WTC11 (cell line): ENCODE data around the gene MAP3K3. TPM values are rescaled to one million over a fixed set of nuclear protein-coding genes. Genes with fewer than 3 reads are reported as not detected.

Experiments
- ATAC-seq: fragments of 200-7000 bp; cut with Tn5 transposase; 2 replicates; pipeline ENCODE4 v1.10.0; 2021; ENCODE audit warnings: mild to moderate bottlenecking, moderate library complexity
- CTCF ChIA-PET: fragments of 300-600 bp; sonication (Branson Sonifier 250); formaldehyde crosslinking; loops from one replicate; lab custom pipeline; 2021; ENCODE audit warnings: antibody characterized with exemption; lab: Charles Lee
- POLR2A ChIA-PET: fragments of 350-600 bp; sonication (Branson Sonifier 250); formaldehyde crosslinking; loops from one replicate; lab custom pipeline; 2021; ENCODE audit warnings: antibody characterized with exemption; lab: Charles Lee
- DNase-seq: peaks from one replicate; pipeline ENCODE4 v3.0.0; 2021; ENCODE audit warnings: low spot score
- H3K27ac Mint-ChIP-seq: 2 replicates; pipeline ENCODE4 v1.8.0; 2021; ENCODE audit warnings: mixed read lengths
- H3K27me3 Mint-ChIP-seq: 2 replicates; pipeline ENCODE4 v1.8.0; 2021; ENCODE audit warnings: low read depth, mild to moderate bottlenecking, moderate library complexity, mixed read lengths
- H3K36me3 Mint-ChIP-seq: 2 replicates; pipeline ENCODE4 v1.8.0; 2021; ENCODE audit warnings: mixed read lengths
- H3K4me1 Mint-ChIP-seq: 2 replicates; pipeline ENCODE4 v1.8.0; 2022; ENCODE audit warnings: mixed read lengths
- H3K4me3 Mint-ChIP-seq: 2 replicates; pipeline ENCODE4 v1.8.0; 2021; ENCODE audit warnings: mild to moderate bottlenecking, moderate library complexity, mixed read lengths
- H3K9me3 Mint-ChIP-seq: 2 replicates; pipeline ENCODE4 v1.8.0; 2021; ENCODE audit warnings: mixed read lengths
- ATF1 ChIP-seq: sonication (generic); formaldehyde crosslinking; IDR thresholded peaks from 2 replicates; pipeline ENCODE4 v1.8.1; 2023; ENCODE audit warnings: mild to moderate bottlenecking, moderate library complexity, missing genetic modification reagents
- EMX1 ChIP-seq: fragments of 250-450 bp; sonication (Bioruptor Pico); IDR thresholded peaks from 2 replicates; pipeline ENCODE4 v1.8.0; 2021; ENCODE audit warnings: mild to moderate bottlenecking
- FOXP1 ChIP-seq: sonication (generic); formaldehyde crosslinking; IDR thresholded peaks from 2 replicates; pipeline ENCODE4 v1.8.0; 2022; ENCODE audit warnings: missing genetic modification reagents, mild to moderate bottlenecking, moderate library complexity, borderline replicate concordance
- NFE2L1 ChIP-seq: sonication (generic); formaldehyde crosslinking; IDR thresholded peaks from 2 replicates; pipeline ENCODE4 v1.8.1; 2023; ENCODE audit warnings: missing genetic modification reagents
- NR2C2 ChIP-seq: sonication (generic); formaldehyde crosslinking; IDR thresholded peaks from 2 replicates; pipeline ENCODE4 v1.8.0; 2022; ENCODE audit warnings: mild to moderate bottlenecking, missing genetic modification reagents
- RORB ChIP-seq: fragments of 250-450 bp; sonication (Bioruptor Pico); IDR thresholded peaks from 2 replicates; pipeline ENCODE4 v1.9.0; 2021; ENCODE audit warnings: mild to moderate bottlenecking
- SOX15 ChIP-seq: fragments of 250-450 bp; sonication (Bioruptor Pico); IDR thresholded peaks from 2 replicates; pipeline ENCODE4 v1.9.0; 2021; ENCODE audit warnings: mild to moderate bottlenecking
- SP1 ChIP-seq: sonication (generic); formaldehyde crosslinking; conservative IDR thresholded peaks from 2 replicates; pipeline ENCODE4 v1.8.1; 2022; ENCODE audit warnings: missing genetic modification reagents
- TCF7 ChIP-seq: sonication (generic); formaldehyde crosslinking; IDR thresholded peaks from 2 replicates; pipeline ENCODE4 v1.8.0; 2022; ENCODE audit warnings: mild to moderate bottlenecking, low read depth, missing genetic modification reagents, moderate library complexity
- TP53 ChIP-seq: sonication (generic); formaldehyde crosslinking; IDR thresholded peaks from 2 replicates; pipeline ENCODE4 v1.8.1; 2023; ENCODE audit warnings: mild to moderate bottlenecking, missing genetic modification reagents
- ZBTB21 ChIP-seq: sonication (generic); formaldehyde crosslinking; IDR thresholded peaks from 2 replicates; pipeline ENCODE4 v1.8.1; 2023; ENCODE audit warnings: mild to moderate bottlenecking, missing genetic modification reagents, borderline replicate concordance
- ZNF263 ChIP-seq: sonication (generic); formaldehyde crosslinking; IDR thresholded peaks from 2 replicates; pipeline ENCODE4 v1.8.1; 2022; ENCODE audit warnings: low read depth, mild to moderate bottlenecking, moderate library complexity, missing genetic modification reagents
- total RNA-seq: library from RNA; stranded (reverse); gene quantifications from 3 replicates; pipeline ENCODE4 v1.2.3, GENCODE V29; 2021
- TF ChIP-seq, protein P1 (sequence below): fragments of 200-600 bp; IDR thresholded peaks from 2 replicates; pipeline ENCODE4 v1.8.0; 2022; ENCODE audit warnings: antibody characterized with exemption
- TF ChIP-seq, protein P2 (sequence below): sonication (generic); formaldehyde crosslinking; IDR thresholded peaks from 2 replicates; pipeline ENCODE4 v1.8.0; 2022; ENCODE audit warnings: mild to moderate bottlenecking, missing genetic modification reagents
- TF ChIP-seq, protein P3 (sequence below): sonication (generic); formaldehyde crosslinking; IDR thresholded peaks from 2 replicates; pipeline ENCODE4 v1.8.1; 2023; ENCODE audit warnings: mild to moderate bottlenecking, missing genetic modification reagents, moderate library complexity
- TF ChIP-seq, protein P4 (sequence below): sonication (generic); formaldehyde crosslinking; conservative IDR thresholded peaks from 2 replicates; pipeline ENCODE4 v1.8.1; 2023; ENCODE audit warnings: mild to moderate bottlenecking, low read depth, missing genetic modification reagents, moderate library complexity
- TF ChIP-seq, protein P5 (sequence below): sonication (generic); formaldehyde crosslinking; IDR thresholded peaks from 2 replicates; pipeline ENCODE4 v1.8.0; 2023; ENCODE audit warnings: missing genetic modification reagents
- TF ChIP-seq, protein P6 (sequence below): sonication (generic); formaldehyde crosslinking; IDR thresholded peaks from 2 replicates; pipeline ENCODE4 v1.8.0; 2023; ENCODE audit warnings: missing genetic modification reagents, mild to moderate bottlenecking, borderline replicate concordance
- TF ChIP-seq, protein P7 (sequence below): sonication (generic); formaldehyde crosslinking; IDR thresholded peaks from 2 replicates; pipeline ENCODE4 v1.8.0; 2022; ENCODE audit warnings: mild to moderate bottlenecking, missing genetic modification reagents

MAP3K3 gene
- total RNA-seq, 1 experiment from 2014 or later, result 25.7 TPM

DNA sequence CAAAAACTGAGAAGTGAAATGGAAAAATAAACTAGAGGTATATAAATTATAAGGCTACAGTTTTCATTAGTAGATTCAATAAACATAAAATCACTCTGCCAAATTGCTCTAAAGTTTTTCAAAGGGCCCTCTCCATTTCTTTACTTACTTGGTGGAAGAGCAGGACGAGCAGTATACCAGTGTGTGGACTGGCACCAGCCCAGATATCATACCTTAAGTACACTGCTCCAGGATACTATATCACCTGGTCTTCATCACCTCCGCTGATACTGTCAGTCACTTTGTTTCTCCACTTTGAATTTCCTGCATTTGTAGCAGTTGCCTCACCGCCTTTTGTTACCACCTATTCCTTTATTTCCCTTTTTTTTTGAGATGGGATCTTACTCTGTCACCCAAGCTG is 37.6 kb downstream of the MAP3K3 start:
- Mint-ChIP-seq H3K27me3 (no peaks in the 10 kb centered on the region), H3K27ac (no peak overlapping the region), H3K36me3 (peaks cover 23% of the 10 kb centered on the region), H3K9me3 (no peaks in the 10 kb centered on the region), H3K4me1 (peaks cover 2% of the 10 kb centered on the region; the same call in 1 of the 2 replicates), H3K4me3 (no peak overlapping the region)
- ChIA-PET CTCF (no interaction called here), POLR2A (no interaction called here)
- ATAC-seq (no peak), DNase-seq (no peak)
- TF ChIP-seq NFE2L1 (CRISPR knock-in tag) (no peak), RORB (no peak), FOXP1 (CRISPR knock-in tag) (no peak), TCF7 (CRISPR knock-in tag) (no peak), ZNF263 (CRISPR knock-in tag) (no peak), EMX1 (no peak), ZBTB21 (CRISPR knock-in tag) (no peak), ATF1 (no peak), NR2C2 (CRISPR knock-in tag) (no peak), TP53 (CRISPR knock-in tag) (no peak), SP1 (CRISPR knock-in tag) (no peak), SOX15 (no peak)
- TF ChIP-seq, protein P1, sequence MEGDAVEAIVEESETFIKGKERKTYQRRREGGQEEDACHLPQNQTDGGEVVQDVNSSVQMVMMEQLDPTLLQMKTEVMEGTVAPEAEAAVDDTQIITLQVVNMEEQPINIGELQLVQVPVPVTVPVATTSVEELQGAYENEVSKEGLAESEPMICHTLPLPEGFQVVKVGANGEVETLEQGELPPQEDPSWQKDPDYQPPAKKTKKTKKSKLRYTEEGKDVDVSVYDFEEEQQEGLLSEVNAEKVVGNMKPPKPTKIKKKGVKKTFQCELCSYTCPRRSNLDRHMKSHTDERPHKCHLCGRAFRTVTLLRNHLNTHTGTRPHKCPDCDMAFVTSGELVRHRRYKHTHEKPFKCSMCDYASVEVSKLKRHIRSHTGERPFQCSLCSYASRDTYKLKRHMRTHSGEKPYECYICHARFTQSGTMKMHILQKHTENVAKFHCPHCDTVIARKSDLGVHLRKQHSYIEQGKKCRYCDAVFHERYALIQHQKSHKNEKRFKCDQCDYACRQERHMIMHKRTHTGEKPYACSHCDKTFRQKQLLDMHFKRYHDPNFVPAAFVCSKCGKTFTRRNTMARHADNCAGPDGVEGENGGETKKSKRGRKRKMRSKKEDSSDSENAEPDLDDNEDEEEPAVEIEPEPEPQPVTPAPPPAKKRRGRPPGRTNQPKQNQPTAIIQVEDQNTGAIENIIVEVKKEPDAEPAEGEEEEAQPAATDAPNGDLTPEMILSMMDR, result no peak
- TF ChIP-seq, protein P2, sequence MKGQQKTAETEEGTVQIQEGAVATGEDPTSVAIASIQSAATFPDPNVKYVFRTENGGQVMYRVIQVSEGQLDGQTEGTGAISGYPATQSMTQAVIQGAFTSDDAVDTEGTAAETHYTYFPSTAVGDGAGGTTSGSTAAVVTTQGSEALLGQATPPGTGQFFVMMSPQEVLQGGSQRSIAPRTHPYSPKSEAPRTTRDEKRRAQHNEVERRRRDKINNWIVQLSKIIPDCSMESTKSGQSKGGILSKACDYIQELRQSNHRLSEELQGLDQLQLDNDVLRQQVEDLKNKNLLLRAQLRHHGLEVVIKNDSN (CRISPR knock-in tag), result no peak
- TF ChIP-seq, protein P3, sequence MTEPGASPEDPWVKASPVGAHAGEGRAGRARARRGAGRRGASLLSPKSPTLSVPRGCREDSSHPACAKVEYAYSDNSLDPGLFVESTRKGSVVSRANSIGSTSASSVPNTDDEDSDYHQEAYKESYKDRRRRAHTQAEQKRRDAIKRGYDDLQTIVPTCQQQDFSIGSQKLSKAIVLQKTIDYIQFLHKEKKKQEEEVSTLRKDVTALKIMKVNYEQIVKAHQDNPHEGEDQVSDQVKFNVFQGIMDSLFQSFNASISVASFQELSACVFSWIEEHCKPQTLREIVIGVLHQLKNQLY (CRISPR knock-in tag), result no peak
- TF ChIP-seq, protein P4, sequence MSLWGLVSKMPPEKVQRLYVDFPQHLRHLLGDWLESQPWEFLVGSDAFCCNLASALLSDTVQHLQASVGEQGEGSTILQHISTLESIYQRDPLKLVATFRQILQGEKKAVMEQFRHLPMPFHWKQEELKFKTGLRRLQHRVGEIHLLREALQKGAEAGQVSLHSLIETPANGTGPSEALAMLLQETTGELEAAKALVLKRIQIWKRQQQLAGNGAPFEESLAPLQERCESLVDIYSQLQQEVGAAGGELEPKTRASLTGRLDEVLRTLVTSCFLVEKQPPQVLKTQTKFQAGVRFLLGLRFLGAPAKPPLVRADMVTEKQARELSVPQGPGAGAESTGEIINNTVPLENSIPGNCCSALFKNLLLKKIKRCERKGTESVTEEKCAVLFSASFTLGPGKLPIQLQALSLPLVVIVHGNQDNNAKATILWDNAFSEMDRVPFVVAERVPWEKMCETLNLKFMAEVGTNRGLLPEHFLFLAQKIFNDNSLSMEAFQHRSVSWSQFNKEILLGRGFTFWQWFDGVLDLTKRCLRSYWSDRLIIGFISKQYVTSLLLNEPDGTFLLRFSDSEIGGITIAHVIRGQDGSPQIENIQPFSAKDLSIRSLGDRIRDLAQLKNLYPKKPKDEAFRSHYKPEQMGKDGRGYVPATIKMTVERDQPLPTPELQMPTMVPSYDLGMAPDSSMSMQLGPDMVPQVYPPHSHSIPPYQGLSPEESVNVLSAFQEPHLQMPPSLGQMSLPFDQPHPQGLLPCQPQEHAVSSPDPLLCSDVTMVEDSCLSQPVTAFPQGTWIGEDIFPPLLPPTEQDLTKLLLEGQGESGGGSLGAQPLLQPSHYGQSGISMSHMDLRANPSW (CRISPR knock-in tag), result no peak
- TF ChIP-seq, protein P5, sequence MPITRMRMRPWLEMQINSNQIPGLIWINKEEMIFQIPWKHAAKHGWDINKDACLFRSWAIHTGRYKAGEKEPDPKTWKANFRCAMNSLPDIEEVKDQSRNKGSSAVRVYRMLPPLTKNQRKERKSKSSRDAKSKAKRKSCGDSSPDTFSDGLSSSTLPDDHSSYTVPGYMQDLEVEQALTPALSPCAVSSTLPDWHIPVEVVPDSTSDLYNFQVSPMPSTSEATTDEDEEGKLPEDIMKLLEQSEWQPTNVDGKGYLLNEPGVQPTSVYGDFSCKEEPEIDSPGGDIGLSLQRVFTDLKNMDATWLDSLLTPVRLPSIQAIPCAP (CRISPR knock-in tag), result no peak
- TF ChIP-seq, protein P6, sequence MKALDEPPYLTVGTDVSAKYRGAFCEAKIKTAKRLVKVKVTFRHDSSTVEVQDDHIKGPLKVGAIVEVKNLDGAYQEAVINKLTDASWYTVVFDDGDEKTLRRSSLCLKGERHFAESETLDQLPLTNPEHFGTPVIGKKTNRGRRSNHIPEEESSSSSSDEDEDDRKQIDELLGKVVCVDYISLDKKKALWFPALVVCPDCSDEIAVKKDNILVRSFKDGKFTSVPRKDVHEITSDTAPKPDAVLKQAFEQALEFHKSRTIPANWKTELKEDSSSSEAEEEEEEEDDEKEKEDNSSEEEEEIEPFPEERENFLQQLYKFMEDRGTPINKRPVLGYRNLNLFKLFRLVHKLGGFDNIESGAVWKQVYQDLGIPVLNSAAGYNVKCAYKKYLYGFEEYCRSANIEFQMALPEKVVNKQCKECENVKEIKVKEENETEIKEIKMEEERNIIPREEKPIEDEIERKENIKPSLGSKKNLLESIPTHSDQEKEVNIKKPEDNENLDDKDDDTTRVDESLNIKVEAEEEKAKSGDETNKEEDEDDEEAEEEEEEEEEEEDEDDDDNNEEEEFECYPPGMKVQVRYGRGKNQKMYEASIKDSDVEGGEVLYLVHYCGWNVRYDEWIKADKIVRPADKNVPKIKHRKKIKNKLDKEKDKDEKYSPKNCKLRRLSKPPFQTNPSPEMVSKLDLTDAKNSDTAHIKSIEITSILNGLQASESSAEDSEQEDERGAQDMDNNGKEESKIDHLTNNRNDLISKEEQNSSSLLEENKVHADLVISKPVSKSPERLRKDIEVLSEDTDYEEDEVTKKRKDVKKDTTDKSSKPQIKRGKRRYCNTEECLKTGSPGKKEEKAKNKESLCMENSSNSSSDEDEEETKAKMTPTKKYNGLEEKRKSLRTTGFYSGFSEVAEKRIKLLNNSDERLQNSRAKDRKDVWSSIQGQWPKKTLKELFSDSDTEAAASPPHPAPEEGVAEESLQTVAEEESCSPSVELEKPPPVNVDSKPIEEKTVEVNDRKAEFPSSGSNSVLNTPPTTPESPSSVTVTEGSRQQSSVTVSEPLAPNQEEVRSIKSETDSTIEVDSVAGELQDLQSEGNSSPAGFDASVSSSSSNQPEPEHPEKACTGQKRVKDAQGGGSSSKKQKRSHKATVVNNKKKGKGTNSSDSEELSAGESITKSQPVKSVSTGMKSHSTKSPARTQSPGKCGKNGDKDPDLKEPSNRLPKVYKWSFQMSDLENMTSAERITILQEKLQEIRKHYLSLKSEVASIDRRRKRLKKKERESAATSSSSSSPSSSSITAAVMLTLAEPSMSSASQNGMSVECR (CRISPR knock-in tag), result no peak
- TF ChIP-seq, protein P7, sequence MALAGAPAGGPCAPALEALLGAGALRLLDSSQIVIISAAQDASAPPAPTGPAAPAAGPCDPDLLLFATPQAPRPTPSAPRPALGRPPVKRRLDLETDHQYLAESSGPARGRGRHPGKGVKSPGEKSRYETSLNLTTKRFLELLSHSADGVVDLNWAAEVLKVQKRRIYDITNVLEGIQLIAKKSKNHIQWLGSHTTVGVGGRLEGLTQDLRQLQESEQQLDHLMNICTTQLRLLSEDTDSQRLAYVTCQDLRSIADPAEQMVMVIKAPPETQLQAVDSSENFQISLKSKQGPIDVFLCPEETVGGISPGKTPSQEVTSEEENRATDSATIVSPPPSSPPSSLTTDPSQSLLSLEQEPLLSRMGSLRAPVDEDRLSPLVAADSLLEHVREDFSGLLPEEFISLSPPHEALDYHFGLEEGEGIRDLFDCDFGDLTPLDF (CRISPR knock-in tag), result no peak
